Activated CD4-positive, alpha-beta T cell treated with anti-CD3 and anti-CD28 coated beads for 1 hour (primary cell): ENCODE measurements around the gene IL17REL.
A peak's percentile ranks its signal among the peaks of the same experiment; 100 is the strongest.

Experiments
- DNase-seq: peaks from one replicate; pipeline ENCODE4 v3.0.0-alpha.2; 2020

Gene IL17REL

DNA sequence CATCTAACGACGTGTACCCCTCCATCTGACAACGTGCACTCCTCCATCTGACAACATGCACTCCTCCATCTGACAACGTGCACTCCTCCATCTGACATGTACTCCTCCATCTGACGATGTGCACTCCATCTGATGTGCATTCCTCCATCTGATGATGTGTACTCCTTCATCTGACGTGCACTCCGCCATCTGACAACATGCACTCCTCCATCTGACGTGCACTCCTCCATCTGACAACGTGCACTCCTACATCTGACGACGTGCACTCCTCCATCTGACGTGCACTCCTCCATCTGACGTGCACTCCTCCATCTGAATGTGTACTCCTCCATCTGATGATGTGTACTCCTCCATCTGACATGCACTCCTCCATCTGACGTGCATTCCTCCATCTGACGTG lies 8.0 kb upstream of the IL17REL start:
- no peak for DNase-seq

DNA sequence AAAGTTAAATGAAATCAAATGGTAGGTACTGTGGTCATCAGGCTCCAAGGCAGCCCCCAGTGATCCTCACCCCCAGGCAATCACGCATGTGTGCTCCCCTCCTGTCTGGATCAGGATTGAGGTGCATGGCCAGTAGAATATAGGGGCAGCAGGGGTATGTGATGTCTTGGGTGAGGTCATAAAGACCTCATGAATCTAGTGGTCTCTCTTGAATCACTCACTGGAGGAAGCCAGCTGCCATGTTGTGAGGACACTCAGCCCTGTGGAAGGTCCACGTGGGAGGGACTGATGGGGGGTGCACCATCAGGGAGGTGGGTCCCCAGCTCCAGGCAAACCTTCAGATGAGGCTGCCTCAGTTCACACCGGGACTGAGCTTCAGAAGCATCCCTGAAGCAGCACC lies 6.8 kb upstream of the IL17REL start:
- DNase-seq = no peak

DNA sequence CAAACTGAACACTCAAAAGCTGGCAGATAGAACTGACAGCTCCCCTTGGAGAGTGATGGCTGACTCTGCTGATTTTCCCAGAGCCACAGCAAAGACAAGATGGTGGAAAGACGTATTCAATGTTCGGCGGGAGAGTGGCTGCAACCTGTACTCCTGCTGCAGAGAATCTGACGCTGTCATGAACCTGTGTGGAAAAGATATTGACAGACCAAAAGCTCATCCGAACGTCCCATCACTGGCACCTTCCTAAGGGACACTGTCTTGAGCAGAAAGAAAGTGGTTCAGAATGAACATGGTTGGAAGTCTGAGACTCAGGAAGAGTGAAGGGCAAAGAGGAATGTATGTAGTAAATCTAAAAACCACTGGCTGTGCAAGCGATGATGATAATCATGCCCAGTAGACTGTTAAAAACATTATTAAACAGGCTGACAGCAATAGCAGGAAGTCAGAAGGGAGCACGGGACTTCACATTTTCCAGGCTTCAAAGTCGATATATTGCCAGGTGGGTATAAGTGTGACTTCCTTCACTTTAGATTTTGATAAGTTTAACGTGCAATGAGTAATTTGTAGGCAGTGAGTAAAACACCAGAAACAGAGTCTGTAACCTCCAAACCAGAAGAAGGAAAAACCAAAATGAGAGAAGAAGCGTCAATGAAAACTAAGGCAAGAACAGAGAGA lies 6.2 kb upstream of the IL17REL start:
- DNase-seq = no peak

GRCh38 chr22:50017701-50018224 lies 5.2 kb upstream of the IL17REL start:
- no peak for DNase-seq

- DNase-seq = no peak
Observed at GRCh38 chr22:50016988-50017700, 4.6 kb upstream of the IL17REL start.

- no peak for DNase-seq
Observed at GRCh38 chr22:50016308-50016987, 3.9 kb upstream of the IL17REL start.

DNA sequence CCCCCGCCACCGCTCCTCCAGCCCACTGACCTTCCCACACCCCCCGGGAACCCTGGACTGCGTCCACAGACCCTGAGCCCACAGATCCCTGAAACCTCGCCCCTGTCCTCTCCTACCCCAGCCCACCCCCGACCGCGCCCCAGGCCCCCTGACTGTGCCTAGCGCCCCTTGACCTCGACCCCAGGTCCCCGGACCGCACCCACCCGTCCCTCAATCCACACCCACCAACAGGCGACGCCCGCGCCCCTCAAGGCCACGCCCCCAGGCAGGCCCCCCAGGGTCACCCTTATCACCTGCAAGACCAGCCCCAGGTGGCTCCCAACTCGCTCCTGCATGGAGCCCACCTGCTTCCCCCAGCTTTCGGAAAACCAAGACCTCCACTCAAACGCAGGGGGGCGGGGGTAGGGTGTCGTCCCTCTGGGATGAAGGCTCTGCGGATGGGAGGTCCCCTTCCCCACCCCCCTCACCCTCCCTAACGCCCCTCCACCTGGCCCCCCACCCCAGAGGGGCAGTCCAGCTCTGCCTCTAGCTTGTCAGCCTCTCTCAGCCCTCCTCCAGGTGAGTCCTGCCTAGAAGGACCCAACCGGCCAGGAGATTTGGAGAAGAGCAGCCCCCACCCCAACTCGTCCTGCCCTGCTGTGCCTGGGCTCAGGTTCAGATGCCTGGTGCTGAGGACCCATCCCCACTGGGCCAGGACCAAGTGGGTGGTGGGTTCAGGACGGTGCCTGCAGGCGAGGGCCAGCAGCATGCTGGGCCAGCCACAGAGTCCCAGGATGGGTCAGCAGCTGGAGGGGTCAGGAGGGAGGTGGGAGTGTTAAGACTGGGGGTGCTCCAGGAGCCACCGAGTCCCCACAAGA lies 3.1 kb upstream of the IL17REL start:
- DNase-seq = no peak

GRCh38 chr22:50014655-50015401 lies 2.3 kb upstream of the IL17REL start:
- no peak for DNase-seq

DNA sequence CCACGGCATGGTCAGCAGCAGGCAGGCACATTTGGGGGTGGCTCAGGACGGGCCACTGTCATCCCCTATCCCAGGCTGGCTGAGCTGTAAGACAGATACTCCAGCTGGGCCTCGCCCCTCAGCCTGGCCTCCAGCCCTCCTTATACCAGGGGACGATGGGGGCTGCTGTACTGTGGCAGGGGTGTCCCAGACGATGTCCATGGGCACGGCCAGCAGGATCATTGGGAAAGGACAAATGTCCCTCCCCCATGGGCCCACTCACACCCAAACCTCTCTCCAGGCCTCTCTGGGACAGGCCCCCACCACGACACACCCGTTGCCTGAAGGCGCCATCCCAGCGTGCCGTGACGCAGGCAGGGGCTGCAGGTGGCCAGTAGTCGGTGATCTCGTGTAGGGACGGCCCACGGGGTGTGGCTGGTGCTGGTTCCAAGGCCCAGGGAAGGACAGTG lies 1.5 kb upstream of the IL17REL start:
- DNase-seq = no peak

- no peak for DNase-seq
Observed at GRCh38 chr22:50011447-50012210, 936 bp downstream of the IL17REL start.

- peak; percentile 52 for DNase-seq
Observed at GRCh38 chr22:50010676-50011446, 1.7 kb downstream of the IL17REL start.

DNA sequence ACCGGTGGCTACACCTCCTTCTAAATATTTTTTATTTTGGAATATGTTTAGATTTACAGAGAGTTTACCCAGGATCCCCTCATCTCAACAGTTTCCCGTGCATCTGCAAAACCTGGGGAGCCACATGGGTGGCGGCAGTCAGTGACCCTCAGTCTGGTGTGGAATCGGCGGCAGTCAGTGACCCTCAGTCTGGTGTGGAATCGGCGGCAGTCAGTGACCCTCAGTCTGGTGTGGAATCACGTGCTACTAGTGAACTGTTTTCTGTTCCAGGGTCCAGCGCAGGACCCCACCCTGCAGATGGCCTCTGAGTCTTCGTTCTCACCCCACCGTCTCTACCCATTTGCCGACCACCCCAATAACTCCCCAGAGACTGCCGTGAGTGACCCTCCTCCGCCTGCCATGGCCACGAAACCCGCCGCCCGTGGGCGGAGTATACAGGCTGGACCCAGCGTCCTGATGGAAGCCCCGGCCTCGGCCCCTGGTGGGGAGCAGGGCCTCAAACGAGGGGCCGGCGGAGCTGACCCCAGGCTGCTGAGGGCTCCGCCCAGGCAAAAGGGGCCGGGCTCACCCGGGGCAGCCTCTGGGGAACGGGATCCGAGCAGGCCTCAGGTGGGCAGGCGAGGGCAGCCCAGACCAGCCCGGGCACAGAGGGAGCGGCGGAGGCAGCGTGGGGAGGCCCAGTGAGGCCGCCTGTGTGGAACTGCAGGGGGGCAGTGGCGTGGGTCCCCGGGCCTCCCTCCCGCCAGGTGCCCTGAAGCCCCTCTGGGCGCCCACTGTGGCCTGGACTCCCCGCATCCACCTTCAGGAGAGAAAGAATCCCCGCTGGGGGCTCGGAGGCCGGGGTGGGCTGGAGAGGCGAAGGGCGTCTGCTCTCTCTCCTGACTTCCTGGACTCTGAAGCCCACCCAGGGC lies 2.5 kb downstream of the IL17REL start:
- DNase-seq = no peak

GRCh38 chr22:50009251-50009650 lies 3.3 kb downstream of the IL17REL start:
- no peak for DNase-seq

DNA sequence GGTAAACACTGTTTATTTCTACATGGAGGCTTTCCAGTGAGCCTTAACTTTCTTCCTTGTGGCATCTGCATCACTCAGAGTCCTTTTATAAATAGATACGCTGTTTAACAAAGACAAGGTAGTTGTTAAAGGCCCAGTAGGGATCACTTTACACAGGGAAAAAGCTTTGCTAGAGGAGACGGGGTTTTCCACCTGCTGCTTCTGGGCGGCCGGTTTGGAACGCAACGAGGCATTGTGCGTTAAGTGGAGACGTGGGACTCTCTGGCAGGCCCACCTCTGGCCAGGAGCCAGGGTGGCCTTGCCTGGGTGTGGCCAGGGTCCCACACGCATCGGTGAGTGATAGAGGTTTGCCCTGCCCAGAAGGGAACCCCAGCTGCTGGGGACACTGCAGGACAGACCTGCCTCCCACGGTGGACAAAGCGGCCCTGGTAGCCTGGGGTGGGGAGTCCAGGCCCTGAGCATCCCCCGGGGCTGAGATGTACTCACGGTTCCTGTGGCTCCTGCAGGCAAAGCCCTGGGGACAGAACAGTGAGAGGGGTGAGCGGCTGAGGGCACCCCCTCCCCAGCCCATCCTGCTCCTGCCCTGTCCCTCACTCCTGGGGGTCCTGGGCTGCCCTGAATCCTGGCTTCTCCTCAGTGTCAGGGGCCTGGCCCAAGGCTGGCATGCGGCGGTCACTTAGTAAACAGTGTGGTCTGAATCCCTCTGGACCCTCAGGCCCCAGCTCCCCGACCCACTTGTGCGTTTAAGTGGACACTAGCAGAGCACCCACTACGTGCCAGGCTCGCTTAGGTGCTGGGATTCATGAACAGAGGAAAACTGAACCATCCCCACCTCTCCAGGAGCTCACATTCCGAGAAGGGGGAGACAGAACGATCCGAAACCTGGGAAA lies 4.2 kb downstream of the IL17REL start:
- no peak for DNase-seq

- no peak for DNase-seq
Observed at GRCh38 chr22:50007057-50007511, 5.5 kb downstream of the IL17REL start.

DNA sequence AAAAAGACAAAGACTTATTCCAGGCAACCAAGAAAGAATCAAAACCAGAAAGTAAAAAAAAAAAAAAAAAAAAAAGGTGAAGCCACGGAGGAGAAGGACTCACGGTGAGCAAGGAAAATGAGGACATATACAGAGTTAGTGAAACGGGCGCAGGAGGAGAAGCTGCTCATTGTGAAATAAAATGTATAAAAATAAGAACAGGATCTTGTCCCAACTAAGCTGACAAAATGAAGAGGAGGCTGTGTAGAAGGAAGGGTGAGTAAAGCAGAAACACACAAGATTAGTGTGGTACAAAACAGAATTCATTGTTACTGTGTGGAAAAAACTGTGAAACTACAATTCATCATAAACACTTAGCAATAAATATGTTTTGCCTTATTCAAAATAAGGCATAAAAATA lies 7.6 kb downstream of the IL17REL start:
- no peak for DNase-seq

DNA sequence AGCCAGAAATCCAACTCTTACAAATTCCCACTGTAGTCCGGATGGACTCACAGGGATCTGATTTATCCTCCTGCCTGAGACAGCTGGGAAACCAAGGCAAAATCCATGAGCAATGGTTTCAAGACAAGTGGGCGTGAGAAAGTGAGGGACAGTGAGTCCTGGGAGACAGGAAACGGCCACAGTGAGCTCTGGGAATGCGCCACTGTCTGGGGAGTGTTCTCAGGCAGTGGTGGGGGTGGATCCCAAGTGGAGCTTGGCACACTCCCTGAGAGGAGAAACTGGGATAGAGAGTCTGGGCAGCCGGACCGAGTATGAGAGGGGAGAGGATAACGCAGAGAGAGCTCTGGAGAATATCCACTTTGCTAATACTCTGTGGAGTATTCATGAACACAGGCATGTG lies 9.8 kb downstream of the IL17REL start:
- no peak for DNase-seq
